H9 (cell line): ENCODE measurements around the gene DPEP3. TPM values are rescaled to one million over a fixed set of nuclear protein-coding genes. Genes with fewer than 3 reads are reported as not detected.

ENCODE experiments used
- DNase-seq: peaks from one replicate; pipeline ENCODE4 v3.0.0-alpha.2; 2017
- H2AFZ ChIP-seq: one replicate; pipeline ENCODE4 v1.6.1; 2013; ENCODE audit warnings: mild to moderate bottlenecking, low read length, control low read depth, moderate library complexity
- H2AK5ac ChIP-seq: 2 replicates; pipeline ENCODE4 v1.6.1; 2013; ENCODE audit warnings: low read length, control low read depth, mixed read lengths; ENCODE audit not compliant: insufficient read length
- H2BK120ac ChIP-seq: one replicate; pipeline ENCODE4 v1.6.1; 2013; ENCODE audit warnings: low read depth, mild to moderate bottlenecking, low read length, control low read depth, inconsistent platforms; ENCODE audit not compliant: poor library complexity, severe bottlenecking
- H2BK12ac ChIP-seq: 2 replicates; pipeline ENCODE4 v1.6.1; 2013; ENCODE audit warnings: low read length, control low read depth, mixed read lengths, low read depth; ENCODE audit not compliant: insufficient read length
- H2BK15ac ChIP-seq: 2 replicates; pipeline ENCODE4 v1.6.1; 2013; ENCODE audit warnings: low read depth, low read length, control low read depth
- H2BK20ac ChIP-seq: one replicate; pipeline ENCODE4 v1.6.1; 2013; ENCODE audit warnings: low read depth, mild to moderate bottlenecking, low read length, control low read depth, inconsistent platforms; ENCODE audit not compliant: poor library complexity, severe bottlenecking
- H2BK5ac ChIP-seq: 2 replicates; pipeline ENCODE4 v1.6.1; 2013; ENCODE audit warnings: low read length, control low read depth, mixed read lengths; ENCODE audit not compliant: insufficient read length
- H3K14ac ChIP-seq: 2 replicates; pipeline ENCODE4 v1.6.1; 2013; ENCODE audit warnings: low read length, control low read depth; ENCODE audit not compliant: insufficient read depth
- H3K18ac ChIP-seq: 2 replicates; pipeline ENCODE4 v1.6.1; 2013; ENCODE audit warnings: low read depth, mild to moderate bottlenecking, mixed read lengths, low read length, control low read depth; ENCODE audit not compliant: insufficient read length
- H3K23ac ChIP-seq: 2 replicates; pipeline ENCODE4 v1.6.1; 2013; ENCODE audit warnings: low read length, control low read depth, mixed read lengths, low read depth; ENCODE audit not compliant: insufficient read length
- H3K23me2 ChIP-seq: 2 replicates; pipeline ENCODE4 v1.6.1; 2013; ENCODE audit warnings: low read depth, mild to moderate bottlenecking, mixed read lengths, low read length, control low read depth; ENCODE audit not compliant: insufficient read length, poor library complexity, severe bottlenecking
- H3K27ac ChIP-seq: 2 replicates; pipeline ENCODE4 v1.5.1; 2013; ENCODE audit warnings: low read length, control low read depth, mixed read lengths, low read depth; ENCODE audit not compliant: insufficient read length
- H3K27me3 ChIP-seq: 2 replicates; pipeline ENCODE4 v1.6.1; 2013; ENCODE audit warnings: low read length, control low read depth, inconsistent platforms; ENCODE audit not compliant: insufficient read depth
- H3K4ac ChIP-seq: 2 replicates; pipeline ENCODE4 v1.6.1; 2013; ENCODE audit warnings: low read depth, mild to moderate bottlenecking, control low read depth, inconsistent platforms, low read length, moderate library complexity
- H3K4me1 ChIP-seq: 2 replicates; pipeline ENCODE4 v1.6.1; 2013; ENCODE audit warnings: low read length, control low read depth, inconsistent platforms; ENCODE audit not compliant: insufficient read depth
- H3K4me2 ChIP-seq: 2 replicates; pipeline ENCODE4 v1.6.1; 2013; ENCODE audit warnings: low read length, control low read depth, mixed read lengths; ENCODE audit not compliant: insufficient read length, insufficient read depth
- H3K56ac ChIP-seq: 2 replicates; pipeline ENCODE4 v1.6.1; 2013; ENCODE audit warnings: low read depth, mild to moderate bottlenecking, mixed read lengths, low read length, control low read depth; ENCODE audit not compliant: insufficient read length
- H3K79me1 ChIP-seq: 2 replicates; pipeline ENCODE4 v1.6.1; 2013; ENCODE audit warnings: low read depth, mild to moderate bottlenecking, moderate library complexity, low read length, control low read depth, inconsistent platforms; ENCODE audit not compliant: insufficient read depth, poor library complexity, severe bottlenecking
- H3K79me2 ChIP-seq: 2 replicates; pipeline ENCODE4 v1.6.1; 2013; ENCODE audit warnings: low read length, control low read depth, inconsistent platforms; ENCODE audit not compliant: insufficient read depth
- H3K9ac ChIP-seq: 2 replicates; pipeline ENCODE4 v1.6.1; 2013; ENCODE audit warnings: low read length, control low read depth, mixed read lengths; ENCODE audit not compliant: insufficient read length; ENCODE audit errors: extremely low read depth
- H3K9me3 ChIP-seq: one replicate; pipeline ENCODE4 v1.6.1; 2013; ENCODE audit warnings: low read depth, low read length, inconsistent platforms; ENCODE audit not compliant: control insufficient read depth
- H3T11ph ChIP-seq: one replicate; pipeline ENCODE4 v1.6.1; 2013; ENCODE audit warnings: mild to moderate bottlenecking, low read length, control low read depth, inconsistent platforms
- H4K20me1 ChIP-seq: one replicate; pipeline ENCODE4 v1.6.1; 2013; ENCODE audit not compliant: control insufficient read depth, insufficient read length, insufficient read depth
- H4K5ac ChIP-seq: 2 replicates; pipeline ENCODE4 v1.6.1; 2013; ENCODE audit warnings: low read depth, mild to moderate bottlenecking, mixed read lengths, low read length, control low read depth; ENCODE audit not compliant: insufficient read length
- H4K8ac ChIP-seq: replicated peaks from 2 replicates; pipeline ENCODE4 v1.6.1; 2013; ENCODE audit warnings: low read length, control low read depth, mixed read lengths, low read depth; ENCODE audit not compliant: insufficient read length
- H4K91ac ChIP-seq: 2 replicates; pipeline ENCODE4 v1.6.1; 2013; ENCODE audit warnings: low read depth, mild to moderate bottlenecking, moderate library complexity, mixed read lengths, low read length, control low read depth; ENCODE audit not compliant: insufficient read length
- H3K27ac Mint-ChIP-seq, 3 experiments: 2 replicates in 2 of 3; 3 replicates in 1 of 3; pipeline ENCODE4 v1.8.0; 2020 to 2021; ENCODE audit warnings: mixed read lengths in 3 of 3, mild to moderate bottlenecking in 1 of 3, moderate library complexity in 1 of 3
- H3K27me3 Mint-ChIP-seq: 2 replicates; pipeline ENCODE4 v1.8.0; 2021; ENCODE audit warnings: low read depth, mild to moderate bottlenecking, moderate library complexity, mixed read lengths
- H3K36me3 Mint-ChIP-seq, 3 experiments: 2 replicates in 2 of 3; 3 replicates in 1 of 3; pipeline ENCODE4 v1.8.0; 2020 to 2021; ENCODE audit warnings: low read depth in 3 of 3, mixed read lengths in 3 of 3; ENCODE audit not compliant: insufficient read depth in 1 of 3
- H3K4me1 Mint-ChIP-seq, 2 experiments: 2 replicates each; pipeline ENCODE4 v1.8.0; 2020; ENCODE audit warnings: mixed read lengths in 2 of 2
- H3K4me3 Mint-ChIP-seq, 2 experiments: 2 replicates in 1 of 2; 3 replicates in 1 of 2; pipeline ENCODE4 v1.8.0; 2020 to 2021; ENCODE audit warnings: mild to moderate bottlenecking in 2 of 2, mixed read lengths in 2 of 2, moderate library complexity in 1 of 2
- H3K9me3 Mint-ChIP-seq, 2 experiments: 2 replicates in 1 of 2; 3 replicates in 1 of 2; pipeline ENCODE4 v1.8.0; 2020; ENCODE audit warnings: mild to moderate bottlenecking in 2 of 2, mixed read lengths in 2 of 2, moderate library complexity in 1 of 2
- CTCF ChIP-seq: fragments of 200-600 bp; sonication (generic); conservative IDR thresholded peaks from 3 replicates; pipeline ENCODE4 v1.8.0; 2021; ENCODE audit warnings: antibody characterized with exemption, mild to moderate bottlenecking
- WGBS: extraction: QIAGEN DNeasy Blood & Tissue Kit; methylation state at CpG from one replicate; pipeline ENCODE4 v1.1.7; 2013; ENCODE audit warnings: missing lambda C conversion rate, low lambda C conversion rate, mixed read lengths; ENCODE audit not compliant: insufficient read length; ENCODE audit errors: extremely low coverage; 5-methylcytosine and 5-hydroxymethylcytosine counted together
- total RNA-seq: library from RNA; stranded (reverse); gene quantifications from 2 replicates; pipeline ENCODE4 v1.2.1, GENCODE V29; 2021

Gene DPEP3
- total RNA-seq, 1 experiment from 2014 or later: 0.68 TPM

GRCh38 chr16:67992661-67993206 lies 12.4 kb upstream of the DPEP3 start:
- TF ChIP-seq CTCF: no peak
- H3K14ac ChIP-seq: no peak overlapping the region
- no peaks in the 10 kb centered on the region for H3K27me3 ChIP-seq
- H3K27ac ChIP-seq: no peak overlapping the region
- no peak overlapping the region for H2BK12ac ChIP-seq
- no peak overlapping the region for H2BK20ac ChIP-seq
- Mint-ChIP-seq H3K4me1 (0 out of 4 replicates have a peak, but pooled peaks cover 0 to 2% of the 10 kb centered on the region in 2 experiments), H3K27ac (no peak overlapping the region), H3K4me3 (no peak overlapping the region), H3K36me3 (no peaks in the 10 kb centered on the region; a peak in 1 of 7 replicates), H3K27me3 (peaks cover 30% of the 10 kb centered on the region), H3K9me3 (no peaks in the 10 kb centered on the region)
- H2AFZ ChIP-seq: no peak overlapping the region
- H3T11ph ChIP-seq: no peak overlapping the region
- no peak overlapping the region for H3K4ac ChIP-seq
- no peaks in the 10 kb centered on the region for H3K79me1 ChIP-seq
- WGBS: no CpG with 5 or more reads among the region's 20 CpGs
- H3K9me3 ChIP-seq: no peaks in the 10 kb centered on the region
- no peak overlapping the region for H2AK5ac ChIP-seq
- H3K9ac ChIP-seq: no peak overlapping the region
- no peak overlapping the region for H4K8ac ChIP-seq
- no peaks in the 10 kb centered on the region for H3K23me2 ChIP-seq
- H4K5ac ChIP-seq: no peak overlapping the region
- H3K4me2 ChIP-seq: no peak overlapping the region
- H4K20me1 ChIP-seq: no peaks in the 10 kb centered on the region
- H3K56ac ChIP-seq: no peak overlapping the region
- no peak overlapping the region for H4K91ac ChIP-seq
- no peaks in the 10 kb centered on the region for H3K4me1 ChIP-seq
- no peak for DNase-seq
- H2BK15ac ChIP-seq: no peak overlapping the region
- H3K79me2 ChIP-seq: no peaks in the 10 kb centered on the region
- no peak overlapping the region for H2BK120ac ChIP-seq
- no peak overlapping the region for H2BK5ac ChIP-seq
- no peak overlapping the region for H3K23ac ChIP-seq
- H3K18ac ChIP-seq: peak overlapping the region; percentile 27
